ENCODE data around the gene STARD13. TPM values are rescaled to one million over a fixed set of nuclear protein-coding genes. Genes with fewer than 3 reads are reported as not detected.

Gene STARD13, protein sequence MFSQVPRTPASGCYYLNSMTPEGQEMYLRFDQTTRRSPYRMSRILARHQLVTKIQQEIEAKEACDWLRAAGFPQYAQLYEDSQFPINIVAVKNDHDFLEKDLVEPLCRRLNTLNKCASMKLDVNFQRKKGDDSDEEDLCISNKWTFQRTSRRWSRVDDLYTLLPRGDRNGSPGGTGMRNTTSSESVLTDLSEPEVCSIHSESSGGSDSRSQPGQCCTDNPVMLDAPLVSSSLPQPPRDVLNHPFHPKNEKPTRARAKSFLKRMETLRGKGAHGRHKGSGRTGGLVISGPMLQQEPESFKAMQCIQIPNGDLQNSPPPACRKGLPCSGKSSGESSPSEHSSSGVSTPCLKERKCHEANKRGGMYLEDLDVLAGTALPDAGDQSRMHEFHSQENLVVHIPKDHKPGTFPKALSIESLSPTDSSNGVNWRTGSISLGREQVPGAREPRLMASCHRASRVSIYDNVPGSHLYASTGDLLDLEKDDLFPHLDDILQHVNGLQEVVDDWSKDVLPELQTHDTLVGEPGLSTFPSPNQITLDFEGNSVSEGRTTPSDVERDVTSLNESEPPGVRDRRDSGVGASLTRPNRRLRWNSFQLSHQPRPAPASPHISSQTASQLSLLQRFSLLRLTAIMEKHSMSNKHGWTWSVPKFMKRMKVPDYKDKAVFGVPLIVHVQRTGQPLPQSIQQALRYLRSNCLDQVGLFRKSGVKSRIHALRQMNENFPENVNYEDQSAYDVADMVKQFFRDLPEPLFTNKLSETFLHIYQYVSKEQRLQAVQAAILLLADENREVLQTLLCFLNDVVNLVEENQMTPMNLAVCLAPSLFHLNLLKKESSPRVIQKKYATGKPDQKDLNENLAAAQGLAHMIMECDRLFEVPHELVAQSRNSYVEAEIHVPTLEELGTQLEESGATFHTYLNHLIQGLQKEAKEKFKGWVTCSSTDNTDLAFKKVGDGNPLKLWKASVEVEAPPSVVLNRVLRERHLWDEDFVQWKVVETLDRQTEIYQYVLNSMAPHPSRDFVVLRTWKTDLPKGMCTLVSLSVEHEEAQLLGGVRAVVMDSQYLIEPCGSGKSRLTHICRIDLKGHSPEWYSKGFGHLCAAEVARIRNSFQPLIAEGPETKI
- total RNA-seq: 100 to 1,000 TPM in 1 of 4 donors, 10 to 100 TPM in 3; 52.0 to 114 (median 89.2) TPM

DNA sequence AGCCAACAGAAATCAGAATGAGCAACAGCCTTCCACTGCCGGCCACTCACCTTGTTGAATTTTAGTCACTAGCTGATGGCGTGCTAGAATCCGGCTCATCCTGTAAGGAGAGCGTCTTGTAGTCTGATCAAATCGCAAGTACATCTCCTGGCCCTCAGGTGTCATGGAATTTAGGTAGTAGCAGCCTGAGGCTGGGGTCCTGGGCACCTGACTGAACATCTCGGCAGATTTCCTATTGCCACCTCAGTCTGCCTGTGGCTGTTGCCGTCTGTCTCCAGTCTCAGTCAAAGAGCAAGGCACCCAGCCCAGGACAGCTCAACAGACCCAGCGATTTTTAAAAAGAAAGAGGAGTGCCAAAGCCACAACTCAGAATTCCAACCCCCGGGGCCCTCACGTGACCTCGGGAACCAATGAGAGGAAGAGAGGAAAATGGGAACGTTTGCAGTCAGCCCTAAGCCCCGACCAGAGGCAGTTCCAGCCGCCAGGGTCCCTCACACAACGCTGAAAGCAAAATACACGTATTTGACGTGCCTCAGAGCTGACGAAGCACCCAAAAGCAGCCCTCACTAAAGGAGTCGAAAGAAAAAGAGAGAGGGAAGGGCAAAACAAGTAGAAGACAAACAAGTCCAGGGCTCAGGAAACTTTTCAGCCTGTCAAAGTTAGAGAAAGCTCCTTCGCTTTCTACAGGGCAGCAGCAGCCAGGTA, at the start of gene STARD13:
TSS of gene STARD13 (minus strand) at position 336 of the 705 bp plus-strand sequence. CDS start at position 219, 117 bp downstream.
- WGBS, 2 donors: 1 to 3% methylated on average over 20 of the region's 20 CpGs
- no peaks in the 10 kb centered on the region for H3K27me3 ChIP-seq
- peak; percentile 96 to 97 for DNase-seq
- no peaks in the 10 kb centered on the region for H3K9me3 ChIP-seq
- no peaks in the 10 kb centered on the region for H3K36me3 ChIP-seq
- TF ChIP-seq POLR2A (IDR thresholded peaks at IDR 0.05): peak; percentile 82 to 96
- TF ChIP-seq, protein P1, sequence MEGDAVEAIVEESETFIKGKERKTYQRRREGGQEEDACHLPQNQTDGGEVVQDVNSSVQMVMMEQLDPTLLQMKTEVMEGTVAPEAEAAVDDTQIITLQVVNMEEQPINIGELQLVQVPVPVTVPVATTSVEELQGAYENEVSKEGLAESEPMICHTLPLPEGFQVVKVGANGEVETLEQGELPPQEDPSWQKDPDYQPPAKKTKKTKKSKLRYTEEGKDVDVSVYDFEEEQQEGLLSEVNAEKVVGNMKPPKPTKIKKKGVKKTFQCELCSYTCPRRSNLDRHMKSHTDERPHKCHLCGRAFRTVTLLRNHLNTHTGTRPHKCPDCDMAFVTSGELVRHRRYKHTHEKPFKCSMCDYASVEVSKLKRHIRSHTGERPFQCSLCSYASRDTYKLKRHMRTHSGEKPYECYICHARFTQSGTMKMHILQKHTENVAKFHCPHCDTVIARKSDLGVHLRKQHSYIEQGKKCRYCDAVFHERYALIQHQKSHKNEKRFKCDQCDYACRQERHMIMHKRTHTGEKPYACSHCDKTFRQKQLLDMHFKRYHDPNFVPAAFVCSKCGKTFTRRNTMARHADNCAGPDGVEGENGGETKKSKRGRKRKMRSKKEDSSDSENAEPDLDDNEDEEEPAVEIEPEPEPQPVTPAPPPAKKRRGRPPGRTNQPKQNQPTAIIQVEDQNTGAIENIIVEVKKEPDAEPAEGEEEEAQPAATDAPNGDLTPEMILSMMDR (IDR thresholded peaks at IDR 0.05): peak in 4 of 6 experiments; percentile 39 to 59 (median 55)
- H3K4me1 ChIP-seq: peaks cover 20 to 42% of the 10 kb centered on the region in 2 donors
- H3K27ac ChIP-seq: peak within 1 kb of the TSS; percentile 87 to 95 (median 94)
- peak within 1 kb of the TSS; percentile 44 to 62 (median 49) for H3K4me3 ChIP-seq (replicated peaks in 1 of 3)
- intact Hi-C loops (cut with DNase I): loop anchor here (10.0 kb wide), 1 partner anchor 51 kb away; no protein-coding TSS in a partner anchor

DNA sequence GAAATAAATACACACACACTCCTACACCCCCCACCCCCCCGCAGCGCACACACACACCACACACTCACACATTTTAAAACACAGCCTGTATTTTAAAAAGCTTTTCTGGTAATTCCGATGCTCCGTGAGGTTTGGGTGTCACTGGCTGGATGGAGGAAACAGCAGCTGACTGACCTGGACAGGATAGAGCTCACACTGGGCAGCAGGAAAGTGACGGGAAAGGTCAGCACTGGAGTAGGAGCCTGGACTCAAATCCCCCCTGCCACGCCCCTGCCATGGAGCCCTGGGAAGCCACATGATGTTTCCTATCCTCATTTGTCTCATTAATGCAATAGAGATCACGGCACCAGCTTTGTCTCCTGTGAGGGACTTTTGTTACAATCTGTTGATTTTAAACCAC, 49.3 kb upstream of the STARD13 start:
- Histone ChIP-seq H3K27me3 (no peaks in the 10 kb centered on the region), H3K36me3 (no peaks in the 10 kb centered on the region), H3K4me1 (peaks cover 15 to 17% of the 10 kb centered on the region in 2 donors), H3K27ac (peak overlapping the region in 1 of 3 donors; percentile 16), H3K4me3 (replicated peaks in 1 of 3) (no peak overlapping the region), H3K9me3 (no peaks in the 10 kb centered on the region)
- DNase-seq: peak in 1 of 2 donors; percentile 21
- TF ChIP-seq, protein P1 (IDR thresholded peaks at IDR 0.05): no peak
- no peak for TF ChIP-seq POLR2A (IDR thresholded peaks at IDR 0.05)
- WGBS, 2 donors: 86 to 96% methylated on average over 7 of the region's 7 CpGs
- intact Hi-C loops (cut with DNase I): no loop called here

DNA sequence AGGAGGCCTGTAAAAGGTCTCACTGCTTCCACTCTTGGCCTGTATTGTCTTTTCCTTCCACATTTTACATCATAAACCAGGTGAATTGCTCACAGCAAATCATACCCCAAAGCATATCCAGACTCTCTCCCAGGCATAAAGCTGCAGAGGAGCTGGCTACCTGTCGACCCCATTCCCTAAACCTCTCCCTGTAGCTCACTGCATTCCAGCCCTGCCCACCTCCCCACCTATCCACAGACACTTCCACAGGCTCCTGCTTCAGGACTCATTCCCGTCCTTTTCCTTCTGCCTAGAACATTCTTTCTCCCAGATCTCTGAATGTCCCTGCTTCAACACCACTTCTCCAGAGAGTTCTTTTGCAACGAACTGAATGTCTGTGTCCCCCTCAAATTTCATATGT, 46.4 kb upstream of the STARD13 start:
- TF ChIP-seq, protein P1 (IDR thresholded peaks at IDR 0.05): no peak
- TF ChIP-seq POLR2A (IDR thresholded peaks at IDR 0.05): no peak
- DNase-seq: no peak
- H3K27me3 ChIP-seq: no peaks in the 10 kb centered on the region
- no peak overlapping the region for H3K4me3 ChIP-seq (replicated peaks in 1 of 3)
- no peaks in the 10 kb centered on the region for H3K36me3 ChIP-seq
- intact Hi-C loops (cut with DNase I): no loop called here
- 76 to 85% methylated on average over 3 of the region's 3 CpGs for WGBS, 2 donors
- no peaks in the 10 kb centered on the region for H3K9me3 ChIP-seq
- peak overlapping the region in 1 of 3 donors; percentile 48 for H3K27ac ChIP-seq
- H3K4me1 ChIP-seq: peaks cover 26 to 35% of the 10 kb centered on the region in 2 donors

DNA sequence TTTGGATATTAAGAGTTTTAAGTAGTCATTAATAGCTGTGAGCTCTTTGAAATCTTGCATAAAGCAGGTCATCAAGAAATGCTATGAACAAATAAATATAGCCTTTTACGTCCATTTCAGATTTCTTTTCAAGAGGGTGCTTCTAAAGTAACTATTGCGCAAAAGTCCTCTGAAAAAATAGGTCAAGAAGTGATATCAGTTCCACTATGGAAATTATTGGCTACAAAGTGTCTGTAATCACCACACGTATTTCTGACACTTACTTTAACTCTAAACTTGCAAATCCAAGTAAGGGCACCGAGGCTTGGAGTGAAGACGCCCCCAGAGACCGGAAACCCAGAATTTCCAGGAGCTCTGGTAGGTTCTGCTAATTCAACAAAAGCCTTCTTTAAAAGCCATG, 44.9 kb upstream of the STARD13 start:
- Histone ChIP-seq H3K27me3 (no peaks in the 10 kb centered on the region), H3K27ac (peak overlapping the region in 1 of 3 donors; percentile 34), H3K36me3 (no peaks in the 10 kb centered on the region), H3K4me3 (replicated peaks in 1 of 3) (no peak overlapping the region), H3K4me1 (peaks cover 26 to 37% of the 10 kb centered on the region in 2 donors), H3K9me3 (no peaks in the 10 kb centered on the region)
- 55 to 63% methylated on average over 6 of the region's 6 CpGs for WGBS, 2 donors
- intact Hi-C loops (cut with DNase I): no loop called here
- TF ChIP-seq, protein P1 (IDR thresholded peaks at IDR 0.05): no peak
- TF ChIP-seq POLR2A (IDR thresholded peaks at IDR 0.05): no peak
- no peak for DNase-seq
